GM12891 (cell line): ENCODE results near the gene TP53I3.

Experiments used
- POLR2A ChIP-seq: IDR thresholded peaks from 2 replicates; pipeline ENCODE4 v1.6.1; 2011; ENCODE audit warnings: low read depth, low read length, control low read depth
- POLR2AphosphoS5 ChIP-seq: IDR thresholded peaks from 2 replicates; pipeline ENCODE4 v1.6.1; 2011; ENCODE audit warnings: low read depth, low read length, control low read depth
- TAF1 ChIP-seq: IDR thresholded peaks from 2 replicates; pipeline ENCODE4 v1.6.1; 2011; ENCODE audit warnings: low read depth, low read length, control low read depth

DNA sequence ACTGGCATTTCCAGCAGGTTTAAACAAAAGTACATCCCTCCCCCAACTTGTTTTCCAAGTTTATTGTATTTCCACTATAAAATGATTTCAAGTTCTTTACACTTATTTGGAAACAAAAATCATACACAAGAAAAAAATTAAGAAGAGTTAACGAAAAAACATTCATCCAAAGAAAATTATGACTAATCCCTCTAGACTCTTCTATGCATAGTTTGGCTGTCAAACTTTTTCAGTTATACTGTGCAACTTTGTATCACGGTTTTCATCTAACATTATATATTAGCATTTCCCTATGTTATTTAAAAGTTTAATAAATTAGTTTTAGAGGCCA, 38.1 kb downstream of the TP53I3 start:
- TF ChIP-seq POLR2A (no peak), POLR2AphosphoS5 (no peak), TAF1 (no peak)
